ENCODE data around the gene DBH. TPM values are rescaled to one million over a fixed set of nuclear protein-coding genes. Genes with fewer than 3 reads are reported as not detected.

Gene DBH
- total RNA-seq, 1 experiment from 2014 or later = not detected

DNA sequence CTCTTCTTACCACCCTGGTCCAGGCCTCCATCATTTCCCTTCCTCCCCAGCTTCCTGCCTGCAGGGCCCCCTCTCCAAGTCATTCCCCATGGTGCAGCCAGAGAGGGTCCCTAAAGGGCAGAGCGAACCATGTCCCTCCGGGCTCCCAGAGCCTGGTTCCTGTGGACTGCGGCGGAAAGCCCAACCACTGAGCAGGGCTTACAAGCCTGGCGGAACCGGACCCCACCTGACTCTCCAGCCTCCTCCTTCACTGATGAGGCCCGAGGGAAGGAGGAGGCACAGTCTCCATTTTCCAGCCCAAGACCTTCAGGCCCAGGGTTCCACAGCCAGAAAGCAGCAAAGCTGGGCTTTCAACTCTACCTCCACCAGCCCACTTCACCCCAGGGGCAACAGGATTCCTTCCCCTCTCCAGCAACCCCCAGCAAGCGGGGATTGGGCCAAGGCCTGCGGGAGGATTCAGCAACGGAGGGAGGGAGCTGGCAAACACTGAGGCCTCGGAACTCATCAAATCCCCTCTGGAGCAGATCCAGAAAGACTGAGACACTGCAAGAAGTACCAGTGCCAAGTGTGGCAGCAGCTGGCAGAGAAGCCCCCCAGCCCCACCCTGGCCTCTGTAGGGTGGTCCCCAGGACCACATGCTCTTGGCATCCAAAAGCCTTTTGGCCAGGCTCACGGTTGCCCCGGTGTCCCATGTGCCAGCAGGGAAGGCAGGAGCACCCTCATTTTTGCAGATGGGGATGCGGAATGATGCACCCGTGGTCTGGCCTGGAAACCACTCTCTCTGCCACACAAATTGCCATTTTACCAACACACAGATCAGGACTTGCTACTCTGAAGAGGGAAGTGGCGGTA, 30.1 kb upstream of the DBH start:
- Histone ChIP-seq H3K9me2 (ENCODE audit: insufficient read depth) (no peaks in the 10 kb centered on the region), H3K79me2 (ENCODE audit: insufficient read depth, low read length) (no peaks in the 10 kb centered on the region), H3K4me3 (replicated peaks in 1 of 2; ENCODE audit: low read depth in 1 of 2, low read length in 2 of 2) (no peak overlapping the region), H4K20me1 (ENCODE audit: insufficient read depth) (no peaks in the 10 kb centered on the region), H3K9ac (ENCODE audit: low read length) (no peak overlapping the region), H3K36me3 (ENCODE audit: control insufficient read depth in 1 of 2, insufficient read depth in 2 of 2, low read length in 2 of 2) (no peaks in the 10 kb centered on the region), H3K27ac (ENCODE audit: low read depth, low read length) (no peak overlapping the region), H3K4me2 (ENCODE audit: low read length) (no peak overlapping the region), H3K9me3 (ENCODE audit: control insufficient read depth in 1 of 2, insufficient read depth in 1 of 2, low read depth in 1 of 2, low read length in 2 of 2) (no peaks in the 10 kb centered on the region), H3K27me3 (ENCODE audit: insufficient read depth, low read length) (peaks cover 36% of the 10 kb centered on the region), H2AFZ (ENCODE audit: low read depth, low read length, poor library complexity, severe bottlenecking) (no peak overlapping the region), H3K4me1 (ENCODE audit: control insufficient read depth in 1 of 2, insufficient read depth in 2 of 2, low read length in 2 of 2) (no peaks in the 10 kb centered on the region)
- no peak for DNase-seq (ENCODE audit: low read depth, low spot score)
- no peak for ATAC-seq
- ChIA-PET POLR2A (no interaction called here), RAD21 (ENCODE audit: low non-redundant PET in 1 of 2, low total read pairs in 2 of 2, uncharacterized antibody in 2 of 2, unreplicated experiment in 2 of 2) (no interaction called here), CTCF (no interaction called here)
- intact Hi-C loops (cut with micrococcal nuclease) = no loop called here
- BruUV-seq (replicated peaks) = no TSS peak
- TF ChIP-seq CEBPB (IDR thresholded peaks at IDR 0.05; ENCODE audit: low read depth) (no peak), POLR2AphosphoS5 (IDR thresholded peaks at IDR 0.05; ENCODE audit: low read depth, low read length) (no peak), SRF (IDR thresholded peaks at IDR 0.05; ENCODE audit: low read depth) (no peak), FOSL1 (IDR thresholded peaks at IDR 0.05; ENCODE audit: low read depth) (no peak), TCF7L2 (IDR thresholded peaks at IDR 0.05; ENCODE audit: borderline replicate concordance, extremely low read depth, insufficient read depth, insufficient read length) (no peak), EZH2 (IDR thresholded peaks at IDR 0.05) (no peak), JUND (IDR thresholded peaks at IDR 0.05) (no peak), ELF1 (IDR thresholded peaks at IDR 0.05; ENCODE audit: borderline replicate concordance, low read depth) (no peak), ZFX (IDR thresholded peaks at IDR 0.05) (no peak), REST (IDR thresholded peaks at IDR 0.05; ENCODE audit: low read depth) (no peak)
